Breast epithelium (tissue), 4 donors: ENCODE data around the gene AGPAT2. TPM values are rescaled to one million over a fixed set of nuclear protein-coding genes. Genes with fewer than 3 reads are reported as not detected.

Experiments
- DNase-seq, 2 donors: peaks; one replicate each; pipeline ENCODE4 v3.0.0-alpha.2; 2019; ENCODE audit warnings: low spot score in 2 of 2
- H3K27ac ChIP-seq, 2 donors: fragments of 200-600 bp; sonication (generic) in 1 of 2; one replicate each; pipeline ENCODE4 v1.5.1; 2016 to 2019; ENCODE audit warnings: mild to moderate bottlenecking in 1 of 2
- H3K27me3 ChIP-seq, 2 donors: fragments of 200-600 bp; sonication (generic) in 1 of 2; one replicate each; pipeline versions ENCODE4 v1.5.1 to v1.6.0; 2017 to 2019; ENCODE audit warnings: control low read depth in 1 of 2, mild to moderate bottlenecking in 1 of 2
- H3K36me3 ChIP-seq: fragments of 200-600 bp; one replicate; pipeline ENCODE4 v1.5.1; 2019
- H3K4me1 ChIP-seq, 2 donors: fragments of 200-600 bp; sonication (generic); one replicate each; pipeline ENCODE4 v1.5.1; 2016 to 2019; ENCODE audit warnings: control low read depth in 1 of 2
- H3K4me3 ChIP-seq, 3 donors: fragments of 200-600 bp; sonication (generic); 1 replicate in 2 of 3; 2 replicates in 1 of 3; pipeline ENCODE4 v1.5.1; 2016 to 2019; ENCODE audit warnings: mild to moderate bottlenecking in 3 of 3, moderate library complexity in 2 of 3
- H3K9me3 ChIP-seq, 2 donors: fragments of 200-600 bp; sonication (generic) in 1 of 2; one replicate each; pipeline ENCODE4 v1.5.1; 2016 to 2019; ENCODE audit warnings: control low read depth in 1 of 2
- POLR2A ChIP-seq: fragments of 450-650 bp; IDR thresholded peaks from one replicate; pipeline ENCODE4 v1.6.1; 2016; ENCODE audit warnings: antibody characterized with exemption, mild to moderate bottlenecking, moderate library complexity
- POLR2AphosphoS5 ChIP-seq, 3 donors: sonication (generic); formaldehyde crosslinking; IDR thresholded peaks; one replicate each; pipeline ENCODE4 v1.6.1; 2017; ENCODE audit warnings: antibody characterized with exemption in 3 of 3
- intact Hi-C: fragments of 100-400 bp; cut with DNase I; formaldehyde crosslinking; loops from one replicate; pipeline ENCODE4 v1.15.1; 2023; ENCODE audit warnings: low total_unique reads
- total RNA-seq, 3 donors: library from RNA; depleted of rRNA; stranded (reverse); fragments of >200 nt; gene quantifications; one replicate each; pipeline ENCODE4 v1.1.0, GENCODE V29; 2016
- TF ChIP-seq, protein P1 (sequence below), 3 donors: fragments of 450-650 bp; IDR thresholded peaks; one replicate each; pipeline ENCODE4 v1.5.1; 2016 to 2017; ENCODE audit warnings: antibody characterized with exemption in 3 of 3, mild to moderate bottlenecking in 3 of 3, moderate library complexity in 3 of 3

AGPAT2 gene
- total RNA-seq, 3 donors from 2014 or later, result 106 to 551 (median 110) TPM

DNA sequence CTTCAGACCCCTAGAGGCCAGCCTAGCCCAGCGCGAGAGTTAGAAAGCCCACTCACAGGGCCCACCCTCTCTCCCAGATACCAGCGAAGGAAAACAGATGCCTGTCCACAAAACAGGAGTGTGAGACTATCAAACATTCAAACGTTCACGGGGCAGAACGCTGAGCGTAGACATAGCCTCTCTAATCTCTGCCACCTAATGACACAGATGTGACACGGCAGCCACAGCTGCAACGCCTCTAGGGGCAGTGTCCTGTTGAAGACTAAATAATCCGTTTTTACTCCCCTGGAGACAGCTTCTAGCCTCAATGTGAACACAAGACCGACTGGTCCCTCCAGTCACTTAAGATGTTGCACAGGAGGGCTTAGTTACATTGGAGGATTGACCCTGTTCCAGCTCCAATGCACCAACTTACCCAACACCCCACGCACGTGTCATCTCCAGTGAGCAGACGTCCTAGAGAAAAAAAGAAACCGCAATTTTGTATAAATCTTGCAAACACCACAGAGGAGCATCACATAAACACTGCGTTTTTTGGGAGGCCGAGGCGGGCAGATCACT, 39.5 kb upstream of the AGPAT2 start:
- no peak for TF ChIP-seq POLR2AphosphoS5 (IDR thresholded peaks at IDR 0.05)
- TF ChIP-seq, protein P1, sequence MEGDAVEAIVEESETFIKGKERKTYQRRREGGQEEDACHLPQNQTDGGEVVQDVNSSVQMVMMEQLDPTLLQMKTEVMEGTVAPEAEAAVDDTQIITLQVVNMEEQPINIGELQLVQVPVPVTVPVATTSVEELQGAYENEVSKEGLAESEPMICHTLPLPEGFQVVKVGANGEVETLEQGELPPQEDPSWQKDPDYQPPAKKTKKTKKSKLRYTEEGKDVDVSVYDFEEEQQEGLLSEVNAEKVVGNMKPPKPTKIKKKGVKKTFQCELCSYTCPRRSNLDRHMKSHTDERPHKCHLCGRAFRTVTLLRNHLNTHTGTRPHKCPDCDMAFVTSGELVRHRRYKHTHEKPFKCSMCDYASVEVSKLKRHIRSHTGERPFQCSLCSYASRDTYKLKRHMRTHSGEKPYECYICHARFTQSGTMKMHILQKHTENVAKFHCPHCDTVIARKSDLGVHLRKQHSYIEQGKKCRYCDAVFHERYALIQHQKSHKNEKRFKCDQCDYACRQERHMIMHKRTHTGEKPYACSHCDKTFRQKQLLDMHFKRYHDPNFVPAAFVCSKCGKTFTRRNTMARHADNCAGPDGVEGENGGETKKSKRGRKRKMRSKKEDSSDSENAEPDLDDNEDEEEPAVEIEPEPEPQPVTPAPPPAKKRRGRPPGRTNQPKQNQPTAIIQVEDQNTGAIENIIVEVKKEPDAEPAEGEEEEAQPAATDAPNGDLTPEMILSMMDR (IDR thresholded peaks at IDR 0.05), result peak in 2 of 3 donors; percentile 7 to 34
- Histone ChIP-seq H3K4me1 (peaks cover 3 to 14% of the 10 kb centered on the region in 2 donors), H3K27me3 (no peaks in the 10 kb centered on the region), H3K36me3 (peaks cover 13% of the 10 kb centered on the region), H3K27ac (no peak overlapping the region), H3K9me3 (no peaks in the 10 kb centered on the region), H3K4me3 (peak overlapping the region; percentile 75 to 86 (median 81))
- intact Hi-C loops, result no loop called here
- no peak for DNase-seq

DNA sequence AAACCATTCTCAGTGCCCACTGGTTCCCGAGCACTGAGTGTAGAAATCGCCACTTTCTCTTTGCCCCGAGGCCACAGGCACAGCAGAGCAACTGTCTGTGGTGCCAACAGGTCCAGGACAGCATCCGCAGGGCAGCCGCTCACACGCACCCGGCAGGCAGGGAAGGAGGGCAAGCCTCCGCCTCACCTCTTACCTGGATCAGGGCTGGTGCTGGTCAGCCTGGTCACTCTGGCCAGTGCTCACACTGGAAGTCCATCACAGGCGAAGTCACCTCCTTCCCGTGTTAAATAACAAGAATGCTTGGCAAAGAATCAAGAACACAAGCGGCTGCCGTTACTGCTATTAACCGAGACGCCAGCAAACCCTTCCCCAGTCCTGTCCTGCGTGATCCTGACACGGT, 38.9 kb upstream of the AGPAT2 start:
- TF ChIP-seq POLR2A (no peak), POLR2AphosphoS5 (IDR thresholded peaks at IDR 0.05) (no peak)
- TF ChIP-seq, protein P1 (IDR thresholded peaks at IDR 0.05), result no peak
- Histone ChIP-seq H3K36me3 (peaks cover 13% of the 10 kb centered on the region), H3K9me3 (no peaks in the 10 kb centered on the region), H3K4me3 (peak overlapping the region; percentile 75 to 86 (median 81)), H3K4me1 (peaks cover 3 to 14% of the 10 kb centered on the region in 2 donors), H3K27me3 (no peaks in the 10 kb centered on the region), H3K27ac (peak overlapping the region in 1 of 2 donors; percentile 30)
- DNase-seq, result no peak
- intact Hi-C loops, result no loop called here

DNA sequence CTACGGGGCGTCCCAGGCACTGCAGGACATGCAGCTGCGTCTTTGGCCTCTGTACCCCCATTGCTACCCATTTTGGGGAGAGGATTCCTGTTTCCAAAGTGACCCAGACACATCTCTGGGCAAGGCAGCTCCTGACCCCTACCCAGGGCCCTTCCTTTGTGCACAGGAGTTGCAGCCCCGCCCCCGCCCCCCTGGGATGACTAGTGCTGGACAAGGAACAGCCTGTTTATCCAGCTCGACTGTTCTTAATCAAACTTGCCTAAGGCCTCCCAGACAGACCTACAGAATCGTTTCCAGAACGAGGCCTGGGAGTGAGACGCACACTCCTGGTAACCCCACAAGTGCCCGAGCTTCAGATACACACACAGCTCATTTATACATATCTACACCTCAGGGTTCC, 38.4 kb upstream of the AGPAT2 start:
- Histone ChIP-seq H3K4me3 (peak overlapping the region in 2 of 3 donors; percentile 75 to 81), H3K9me3 (no peaks in the 10 kb centered on the region), H3K27me3 (no peaks in the 10 kb centered on the region), H3K4me1 (peaks cover 3 to 14% of the 10 kb centered on the region in 2 donors), H3K36me3 (peaks cover 13% of the 10 kb centered on the region), H3K27ac (peak overlapping the region in 1 of 2 donors; percentile 30)
- TF ChIP-seq POLR2AphosphoS5 (IDR thresholded peaks at IDR 0.05), result no peak
- TF ChIP-seq, protein P1 (IDR thresholded peaks at IDR 0.05), result no peak
- DNase-seq, result no peak
- intact Hi-C loops, result no loop called here

DNA sequence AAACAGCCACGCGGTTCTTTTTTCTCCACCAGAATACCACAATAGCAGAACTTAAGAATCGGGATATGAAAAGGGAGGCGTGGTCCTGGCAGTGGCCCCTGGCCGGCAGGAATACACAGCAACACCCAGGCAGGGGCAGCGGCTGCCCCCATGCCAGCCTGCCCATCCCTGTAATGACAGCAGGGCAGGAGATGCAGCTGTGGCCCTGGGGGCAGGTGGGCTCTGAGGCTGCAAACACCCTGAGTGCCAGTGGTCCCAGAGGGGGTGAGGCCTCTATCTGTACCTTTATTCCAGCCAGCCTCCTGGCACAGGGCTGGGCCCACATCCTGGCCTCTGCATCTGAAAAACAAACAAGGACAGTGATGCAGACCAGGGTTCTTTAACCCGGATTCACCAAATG, 37.5 kb upstream of the AGPAT2 start:
- intact Hi-C loops, result no loop called here
- Histone ChIP-seq H3K27me3 (no peaks in the 10 kb centered on the region), H3K9me3 (no peaks in the 10 kb centered on the region), H3K36me3 (peaks cover 13% of the 10 kb centered on the region), H3K4me1 (peaks cover 3 to 14% of the 10 kb centered on the region in 2 donors), H3K27ac (no peak overlapping the region), H3K4me3 (no peak overlapping the region)
- no peak for TF ChIP-seq POLR2AphosphoS5 (IDR thresholded peaks at IDR 0.05)
- TF ChIP-seq, protein P1 (IDR thresholded peaks at IDR 0.05), result no peak
- TF ChIP-seq POLR2A, result no peak
- no peak for DNase-seq

DNA sequence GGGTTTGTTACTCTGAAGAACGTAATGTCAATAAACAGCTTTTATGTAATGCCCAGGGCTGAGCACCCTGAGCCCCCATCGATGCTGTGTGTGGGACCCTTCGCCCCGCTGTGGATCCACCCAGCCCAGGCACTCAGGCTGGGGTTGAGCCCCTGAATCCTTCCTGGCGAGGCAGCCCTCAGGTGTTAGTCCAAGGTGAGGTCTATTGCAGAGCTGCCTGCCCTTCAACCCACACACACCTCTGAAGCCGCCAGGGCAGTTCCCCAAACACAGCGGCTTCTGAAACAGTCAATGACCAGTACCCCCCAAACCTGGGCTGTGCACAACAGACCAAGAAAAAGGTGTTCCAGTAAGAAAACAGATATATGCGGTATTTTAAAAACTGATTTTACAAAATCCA, 36.7 kb upstream of the AGPAT2 start:
- no peak overlapping the region for H3K27ac ChIP-seq
- H3K4me3 ChIP-seq, result no peak overlapping the region
- H3K4me1 ChIP-seq, result peaks cover 2 to 14% of the 10 kb centered on the region in 2 donors
- intact Hi-C loops, result no loop called here
- H3K36me3 ChIP-seq, result peaks cover 13% of the 10 kb centered on the region
- H3K9me3 ChIP-seq, result no peaks in the 10 kb centered on the region
- no peaks in the 10 kb centered on the region for H3K27me3 ChIP-seq
- no peak for DNase-seq
- TF ChIP-seq, protein P1 (IDR thresholded peaks at IDR 0.05), result no peak
- TF ChIP-seq POLR2AphosphoS5 (IDR thresholded peaks at IDR 0.05) (no peak), POLR2A (no peak)
